ENCODE measurements around the gene HHIP. TPM values are rescaled to one million over a fixed set of nuclear protein-coding genes. Genes with fewer than 3 reads are reported as not detected.
A peak's percentile ranks its signal among the peaks of the same experiment; 100 is the strongest.
"Not testable (repeated sequence)": the region's sequence is repeated elsewhere in the genome, so short reads cannot be mapped to it uniquely, and the experiment has no call there.

The HHIP gene
- total RNA-seq, 1 experiment from 2014 or later, result 0.07 TPM

GRCh38 chr4:144733566-144733965 is 87.6 kb downstream of the HHIP start:
- no peak overlapping the region for H3K4me3 ChIP-seq (ENCODE audit: insufficient read depth, low read depth, low read length)
- H3K36me3 ChIP-seq (replicated peaks; ENCODE audit: control insufficient read depth, insufficient read depth, low read length), result no peaks in the 10 kb centered on the region
- no peaks in the 10 kb centered on the region for H3K27me3 ChIP-seq (ENCODE audit: control insufficient read depth, insufficient read depth, low read length)
- DNase-seq, result no peak

GRCh38 chr4:144734522-144734921 is 88.6 kb downstream of the HHIP start:
- DNase-seq, result no peak
- Histone ChIP-seq H3K4me3 (ENCODE audit: insufficient read depth, low read depth, low read length) (no peak overlapping the region), H3K36me3 (replicated peaks; ENCODE audit: control insufficient read depth, insufficient read depth, low read length) (no peaks in the 10 kb centered on the region), H3K27me3 (ENCODE audit: control insufficient read depth, insufficient read depth, low read length) (no peaks in the 10 kb centered on the region)

- Histone ChIP-seq H3K27me3 (ENCODE audit: control insufficient read depth, insufficient read depth, low read length) (no peaks in the 10 kb centered on the region), H3K36me3 (replicated peaks; ENCODE audit: control insufficient read depth, insufficient read depth, low read length) (no peaks in the 10 kb centered on the region), H3K4me3 (ENCODE audit: insufficient read depth, low read depth, low read length) (no peak overlapping the region)
- no peak for DNase-seq
These were observed 92.7 kb downstream of the HHIP start for GRCh38 chr4:144738649-144739048.

GRCh38 chr4:144739511-144740033 is 93.6 kb downstream of the HHIP start:
- Histone ChIP-seq H3K36me3 (replicated peaks; ENCODE audit: control insufficient read depth, insufficient read depth, low read length) (no peaks in the 10 kb centered on the region), H3K4me3 (ENCODE audit: insufficient read depth, low read depth, low read length) (no peak overlapping the region), H3K27me3 (ENCODE audit: control insufficient read depth, insufficient read depth, low read length) (no peaks in the 10 kb centered on the region)
- no peak for DNase-seq

GRCh38 chr4:144740316-144740715 is 94.4 kb downstream of the HHIP start:
- Histone ChIP-seq H3K27me3 (ENCODE audit: control insufficient read depth, insufficient read depth, low read length) (no peaks in the 10 kb centered on the region), H3K36me3 (replicated peaks; ENCODE audit: control insufficient read depth, insufficient read depth, low read length) (no peaks in the 10 kb centered on the region)
- DNase-seq, result no peak

GRCh38 chr4:144748814-144749555 is 103.0 kb downstream of the HHIP start:
- no peaks in the 10 kb centered on the region for H3K27me3 ChIP-seq (ENCODE audit: control insufficient read depth, insufficient read depth, low read length)
- no peak for DNase-seq
- no peaks in the 10 kb centered on the region for H3K36me3 ChIP-seq (replicated peaks; ENCODE audit: control insufficient read depth, insufficient read depth, low read length)
- no peak overlapping the region for H3K4me3 ChIP-seq (ENCODE audit: insufficient read depth, low read depth, low read length)

More at GRCh38 chr4:144740316-144740715, 94.4 kb downstream of the HHIP start:
- no peak overlapping the region for H3K4me3 ChIP-seq (ENCODE audit: insufficient read depth, low read depth, low read length)

- Histone ChIP-seq H3K36me3 (replicated peaks; ENCODE audit: control insufficient read depth, insufficient read depth, low read length) (no peaks in the 10 kb centered on the region), H3K27me3 (ENCODE audit: control insufficient read depth, insufficient read depth, low read length) (no peaks in the 10 kb centered on the region), H3K4me3 (ENCODE audit: insufficient read depth, low read depth, low read length) (no peak overlapping the region)
- no peak for DNase-seq
These were observed 104.4 kb downstream of the HHIP start for GRCh38 chr4:144750348-144750747.

GRCh38 chr4:144754562-144755410 is 108.8 kb downstream of the HHIP start:
- Histone ChIP-seq H3K27me3 (ENCODE audit: control insufficient read depth, insufficient read depth, low read length) (no peaks in the 10 kb centered on the region), H3K36me3 (replicated peaks; ENCODE audit: control insufficient read depth, insufficient read depth, low read length) (no peaks in the 10 kb centered on the region), H3K4me3 (ENCODE audit: insufficient read depth, low read depth, low read length) (no peak overlapping the region)
- DNase-seq, result peak; percentile 37

GRCh38 chr4:144757969-144758368 is 112.0 kb downstream of the HHIP start:
- Histone ChIP-seq H3K36me3 (replicated peaks; ENCODE audit: control insufficient read depth, insufficient read depth, low read length) (no peaks in the 10 kb centered on the region), H3K4me3 (ENCODE audit: insufficient read depth, low read depth, low read length) (no peak overlapping the region), H3K27me3 (ENCODE audit: control insufficient read depth, insufficient read depth, low read length) (no peaks in the 10 kb centered on the region)
- DNase-seq, result no peak

GRCh38 chr4:144768809-144769208 is 122.9 kb downstream of the HHIP start:
- not testable (repeated sequence) for DNase-seq; H3K27me3 ChIP-seq (ENCODE audit: control insufficient read depth, insufficient read depth, low read length)

GRCh38 chr4:144778364-144778763 is 132.4 kb downstream of the HHIP start:
- H3K27me3 ChIP-seq (ENCODE audit: control insufficient read depth, insufficient read depth, low read length), result no peaks in the 10 kb centered on the region
- no peak for DNase-seq
- no peaks in the 10 kb centered on the region for H3K36me3 ChIP-seq (replicated peaks; ENCODE audit: control insufficient read depth, insufficient read depth, low read length)
- H3K4me3 ChIP-seq (ENCODE audit: insufficient read depth, low read depth, low read length), result no peak overlapping the region

More at GRCh38 chr4:144768809-144769208, 122.9 kb downstream of the HHIP start:
- 0 out of 2 replicates have a peak overlapping the region, but pooled peaks have one; percentile 16 for H3K4me3 ChIP-seq (ENCODE audit: insufficient read depth, low read depth, low read length)
- not testable (repeated sequence) for H3K36me3 ChIP-seq (replicated peaks; ENCODE audit: control insufficient read depth, insufficient read depth, low read length)

- Histone ChIP-seq H3K4me3 (ENCODE audit: insufficient read depth, low read depth, low read length) (no peak overlapping the region), H3K27me3 (ENCODE audit: control insufficient read depth, insufficient read depth, low read length) (no peaks in the 10 kb centered on the region), H3K36me3 (replicated peaks; ENCODE audit: control insufficient read depth, insufficient read depth, low read length) (no peaks in the 10 kb centered on the region)
- no peak for DNase-seq
These were observed 136.4 kb downstream of the HHIP start for GRCh38 chr4:144782345-144782744.

GRCh38 chr4:144785961-144786360 is 140.0 kb downstream of the HHIP start:
- no peaks in the 10 kb centered on the region for H3K36me3 ChIP-seq (replicated peaks; ENCODE audit: control insufficient read depth, insufficient read depth, low read length)
- no peak overlapping the region for H3K4me3 ChIP-seq (ENCODE audit: insufficient read depth, low read depth, low read length)
- DNase-seq, result no peak
- no peaks in the 10 kb centered on the region for H3K27me3 ChIP-seq (ENCODE audit: control insufficient read depth, insufficient read depth, low read length)

GRCh38 chr4:144787365-144788258 is 141.7 kb downstream of the HHIP start:
- no peak overlapping the region for H3K4me3 ChIP-seq (ENCODE audit: insufficient read depth, low read depth, low read length)
- H3K27me3 ChIP-seq (ENCODE audit: control insufficient read depth, insufficient read depth, low read length), result no peaks in the 10 kb centered on the region
- peak; percentile 30 for DNase-seq
- no peaks in the 10 kb centered on the region for H3K36me3 ChIP-seq (replicated peaks; ENCODE audit: control insufficient read depth, insufficient read depth, low read length)
